Sigmoid colon (tissue), 7 donors: ENCODE measurements around the gene GDAP1L1. TPM values are rescaled to one million over a fixed set of nuclear protein-coding genes. Genes with fewer than 3 reads are reported as not detected.

ENCODE experiments used
- DNase-seq: peaks from one replicate; pipeline ENCODE4 v3.0.0-alpha.2; 2019
- H3K27ac ChIP-seq, 4 donors: fragments of 200-600 bp; sonication (generic); one replicate each; pipeline ENCODE4 v1.5.1; 2016 to 2019; ENCODE audit warnings: mild to moderate bottlenecking in 1 of 4
- H3K27me3 ChIP-seq, 3 donors: fragments of 200-600 bp; sonication (generic); one replicate each; pipeline ENCODE4 v1.5.1; 2019; ENCODE audit warnings: mild to moderate bottlenecking in 1 of 3
- H3K36me3 ChIP-seq, 4 donors: fragments of 200-600 bp; sonication (generic); one replicate each; pipeline ENCODE4 v1.5.1; 2016 to 2019
- H3K4me1 ChIP-seq, 4 donors: fragments of 200-600 bp; sonication (generic); one replicate each; pipeline ENCODE4 v1.5.1; 2017 to 2019
- H3K4me3 ChIP-seq, 4 donors: fragments of 200-600 bp; sonication (generic); one replicate each; pipeline ENCODE4 v1.5.1; 2017 to 2019; ENCODE audit warnings: mild to moderate bottlenecking in 2 of 4, moderate library complexity in 1 of 4
- H3K9me3 ChIP-seq, 4 donors: fragments of 200-600 bp in 3 of 4; sonication (generic) in 3 of 4; one replicate each; pipeline versions ENCODE4 v1.5.1 to v1.6.1; 2013 to 2019
- CTCF ChIP-seq, 4 experiments: fragments of 450-650 bp in 3 of 4; fragments of 200-600 bp in 1 of 4; IDR thresholded peaks; one replicate each; pipeline ENCODE4 v1.5.1; 2016 to 2019; ENCODE audit warnings: antibody characterized with exemption in 4 of 4, mild to moderate bottlenecking in 3 of 4, moderate library complexity in 2 of 4
- EP300 ChIP-seq, 4 donors: sonication (generic); formaldehyde crosslinking; IDR thresholded peaks; one replicate each; pipeline ENCODE4 v1.6.1; 2017; ENCODE audit warnings: antibody characterized with exemption in 4 of 4
- POLR2A ChIP-seq, 2 donors: fragments of 450-650 bp; IDR thresholded peaks; one replicate each; pipeline ENCODE4 v1.6.1; 2016; ENCODE audit warnings: antibody characterized with exemption in 2 of 2, mild to moderate bottlenecking in 2 of 2, moderate library complexity in 2 of 2
- POLR2AphosphoS5 ChIP-seq, 4 donors: sonication (generic); formaldehyde crosslinking; IDR thresholded peaks; one replicate each; pipeline ENCODE4 v1.6.1; 2017; ENCODE audit warnings: antibody characterized with exemption in 4 of 4
- WGBS, 2 donors: extraction: QIAGEN DNeasy Blood & Tissue Kit; methylation state at CpG; one replicate each; pipeline ENCODE4 v1.1.7; 2013; 5-methylcytosine and 5-hydroxymethylcytosine counted together
- intact Hi-C: fragments of 100-400 bp; cut with DNase I; formaldehyde crosslinking; loops from one replicate; pipeline ENCODE4 v1.15.1; 2023
- polyA plus RNA-seq, 3 donors: library from polyadenylated mRNA; stranded (reverse); fragments of 200-250 nt; gene quantifications; one replicate each; pipeline ENCODE4 v1.2.3, GENCODE V29; 2013
- total RNA-seq, 4 donors: library from RNA; depleted of rRNA; stranded (reverse); fragments of >200 nt; gene quantifications; one replicate each; pipeline ENCODE4 v1.1.0, GENCODE V29; 2016
- donor health status: healthy with polysubstance abuse.
- donor health status: Bipolar disorder and iron deficiency.
- donor health status: healthy.

The GDAP1L1 gene
- 1 to 10 TPM in 2 of 4 donors, under 1 TPM in 1, not detected in 1; 0.36 to 1.4 (median 1.3) TPM for total RNA-seq
- under 1 TPM in 2 of 3 donors, not detected in 1; 0.20 to 0.60 TPM for polyA plus RNA-seq

GRCh38 chr20:44247131-44247571, at the start of gene GDAP1L1:
TSS of gene GDAP1L1 (plus strand) at chr20:44247308. CDS start at chr20:44247335, 27 bp downstream.
- TF ChIP-seq EP300 (IDR thresholded peaks at IDR 0.05) (no peak), CTCF (IDR thresholded peaks at IDR 0.05) (no peak), POLR2A (IDR thresholded peaks at IDR 0.05) (no peak), POLR2AphosphoS5 (IDR thresholded peaks at IDR 0.05) (no peak)
- no peaks in the 10 kb centered on the region for H3K36me3 ChIP-seq
- no peak within 1 kb of the TSS for H3K27ac ChIP-seq
- H3K9me3 ChIP-seq: no peaks in the 10 kb centered on the region
- H3K4me1 ChIP-seq: peaks cover 0 to 15% (median 11%) of the 10 kb centered on the region in 4 donors
- H3K27me3 ChIP-seq: peaks cover 0 to 21% (median 0%) of the 10 kb centered on the region in 3 donors
- DNase-seq: no peak
- WGBS, 2 donors: 15 to 76% methylated on average over 32 of the region's 32 CpGs
- H3K4me3 ChIP-seq: peak within 1 kb of the TSS in 3 of 4 donors; percentile 14 to 39 (median 31)
- intact Hi-C loops: no loop called here

- H3K9me3 ChIP-seq: no peaks in the 10 kb centered on the region
- DNase-seq: no peak
- H3K4me1 ChIP-seq: peaks cover 0 to 43% (median 22%) of the 10 kb centered on the region in 4 donors
- intact Hi-C loops: loop anchor here (10.0 kb wide), 2 partner anchors 184 to 434 kb away; no protein-coding TSS in a partner anchor
- H3K27ac ChIP-seq: peak overlapping the region in 1 of 4 donors; percentile 16
- TF ChIP-seq POLR2A (IDR thresholded peaks at IDR 0.05) (no peak), CTCF (IDR thresholded peaks at IDR 0.05) (no peak), EP300 (IDR thresholded peaks at IDR 0.05) (no peak), POLR2AphosphoS5 (IDR thresholded peaks at IDR 0.05) (no peak)
- H3K36me3 ChIP-seq: peaks cover 22 to 74% (median 37%) of the 10 kb centered on the region in 4 donors
- H3K27me3 ChIP-seq: no peaks in the 10 kb centered on the region
- H3K4me3 ChIP-seq: no peak overlapping the region
- 79 to 90% methylated on average over 4 of the region's 4 CpGs for WGBS, 2 donors
Observed at GRCh38 chr20:44198872-44199271, 48.2 kb upstream of the GDAP1L1 start.

GRCh38 chr20:44199877-44200276, 47.2 kb upstream of the GDAP1L1 start:
- WGBS, 2 donors: 94% methylated on average over 4 of the region's 4 CpGs
- TF ChIP-seq POLR2AphosphoS5 (IDR thresholded peaks at IDR 0.05): no peak
- no peak for TF ChIP-seq CTCF (IDR thresholded peaks at IDR 0.05)
- TF ChIP-seq EP300 (IDR thresholded peaks at IDR 0.05): no peak
- no peak for TF ChIP-seq POLR2A (IDR thresholded peaks at IDR 0.05)
- intact Hi-C loops: loop anchor here (10.0 kb wide), 2 partner anchors 185 to 435 kb away; no protein-coding TSS in a partner anchor
- H3K27ac ChIP-seq: peak overlapping the region in 3 of 4 donors; percentile 13 to 81 (median 80)
- no peaks in the 10 kb centered on the region for H3K27me3 ChIP-seq
- DNase-seq: no peak
- peaks cover 0 to 53% (median 32%) of the 10 kb centered on the region in 4 donors for H3K4me1 ChIP-seq
- H3K4me3 ChIP-seq: no peak overlapping the region
- H3K9me3 ChIP-seq: no peaks in the 10 kb centered on the region
- peaks cover 22 to 79% (median 37%) of the 10 kb centered on the region in 4 donors for H3K36me3 ChIP-seq

- peak overlapping the region in 3 of 4 donors; percentile 13 to 81 (median 80) for H3K27ac ChIP-seq
- WGBS, 2 donors: 84 to 89% methylated on average over 4 of the region's 4 CpGs
- no peaks in the 10 kb centered on the region for H3K9me3 ChIP-seq
- H3K27me3 ChIP-seq: no peaks in the 10 kb centered on the region
- intact Hi-C loops: no loop called here
- peaks cover 22 to 84% (median 37%) of the 10 kb centered on the region in 4 donors for H3K36me3 ChIP-seq
- TF ChIP-seq EP300 (IDR thresholded peaks at IDR 0.05): no peak
- no peak overlapping the region for H3K4me3 ChIP-seq
- peaks cover 0 to 58% (median 33%) of the 10 kb centered on the region in 4 donors for H3K4me1 ChIP-seq
- no peak for DNase-seq
Observed at GRCh38 chr20:44200371-44200770, 46.7 kb upstream of the GDAP1L1 start.

- no peaks in the 10 kb centered on the region for H3K27me3 ChIP-seq
- H3K4me1 ChIP-seq: peaks cover 0 to 58% (median 33%) of the 10 kb centered on the region in 4 donors
- 48 to 90% methylated on average over 2 of the region's 2 CpGs for WGBS, 2 donors
- TF ChIP-seq POLR2A (IDR thresholded peaks at IDR 0.05) (no peak), EP300 (IDR thresholded peaks at IDR 0.05) (no peak), CTCF (IDR thresholded peaks at IDR 0.05) (no peak), POLR2AphosphoS5 (IDR thresholded peaks at IDR 0.05) (no peak)
- no peak for DNase-seq
- peak overlapping the region; percentile 78 to 98 (median 80) for H3K27ac ChIP-seq
- H3K4me3 ChIP-seq: no peak overlapping the region
- peaks cover 22 to 85% (median 39%) of the 10 kb centered on the region in 4 donors for H3K36me3 ChIP-seq
- H3K9me3 ChIP-seq: no peaks in the 10 kb centered on the region
- intact Hi-C loops: no loop called here
Observed at GRCh38 chr20:44200983-44201382, 46.1 kb upstream of the GDAP1L1 start.
